Keratinocyte (primary cell): ENCODE data around the gene TKFC. TPM values are rescaled to one million over a fixed set of nuclear protein-coding genes. Genes with fewer than 3 reads are reported as not detected.

ENCODE experiments used
- DNase-seq: peaks from one replicate; pipeline ENCODE4 v3.0.0-alpha.2; 2011; ENCODE audit warnings: low read depth, missing footprints, low spot score
- FAIRE-seq: peaks from 2 replicates; lab custom pipeline; 2011; peaks lifted over from hg19 to GRCh38; lab: Jason Lieb, UNC
- H2AFZ ChIP-seq: 2 replicates; pipeline ENCODE4 v1.6.0; 2012; ENCODE audit warnings: low read length, control low read depth, inconsistent platforms; ENCODE audit not compliant: control insufficient read depth
- H3K27ac ChIP-seq: 2 replicates; pipeline ENCODE4 v1.5.1; 2011; ENCODE audit warnings: low read length; ENCODE audit not compliant: control insufficient read depth, insufficient read depth
- H3K27me3 ChIP-seq: 3 replicates; pipeline ENCODE4 v1.6.0; 2011; ENCODE audit warnings: low read length; ENCODE audit not compliant: control insufficient read depth, insufficient read depth; ENCODE audit errors: extremely low read depth
- H3K36me3 ChIP-seq, 2 experiments: 2 replicates in 1 of 2; 3 replicates in 1 of 2; pipeline ENCODE4 v1.5.1; 2011; ENCODE audit warnings: low read length in 2 of 2, mild to moderate bottlenecking in 1 of 2; ENCODE audit not compliant: control insufficient read depth in 2 of 2, insufficient read depth in 2 of 2; ENCODE audit errors: extremely low read depth in 1 of 2
- H3K4me1 ChIP-seq: 3 replicates; pipeline ENCODE4 v1.5.1; 2011; ENCODE audit warnings: low read length; ENCODE audit not compliant: control insufficient read depth, insufficient read depth; ENCODE audit errors: extremely low read depth
- H3K4me2 ChIP-seq: 3 replicates; pipeline ENCODE4 v1.6.0; 2011; ENCODE audit warnings: low read depth, low read length; ENCODE audit not compliant: control insufficient read depth, insufficient read depth; ENCODE audit errors: extremely low read depth
- H3K4me3 ChIP-seq, 3 experiments: fragments of 200-600 bp in 1 of 3; sonication (generic) in 1 of 3; 2 replicates in 2 of 3; 3 replicates in 1 of 3; pipeline ENCODE4 v1.5.1; 2011 to 2016; ENCODE audit warnings: low read length in 3 of 3, mild to moderate bottlenecking in 3 of 3, control low read depth in 2 of 3, inconsistent platforms in 1 of 3, low read depth in 1 of 3, mixed read lengths in 1 of 3, mixed run types in 1 of 3, moderate library complexity in 1 of 3; ENCODE audit not compliant: control insufficient read depth in 2 of 3, insufficient read depth in 2 of 3; ENCODE audit errors: extremely low read depth in 1 of 3
- H3K79me2 ChIP-seq: 2 replicates; pipeline ENCODE4 v1.6.0; 2012; ENCODE audit warnings: low read length; ENCODE audit not compliant: control insufficient read depth, insufficient read depth
- H3K9ac ChIP-seq: 3 replicates; pipeline ENCODE4 v1.6.0; 2011; ENCODE audit warnings: low read length; ENCODE audit not compliant: control insufficient read depth, insufficient read depth; ENCODE audit errors: extremely low read depth
- H3K9me1 ChIP-seq: 3 replicates; pipeline ENCODE4 v1.6.0; 2011; ENCODE audit warnings: low read length; ENCODE audit not compliant: control insufficient read depth, insufficient read depth; ENCODE audit errors: extremely low read depth
- H3K9me3 ChIP-seq: 2 replicates; pipeline ENCODE4 v1.5.1; 2012; ENCODE audit warnings: low read depth, low read length; ENCODE audit not compliant: control insufficient read depth
- H4K20me1 ChIP-seq: 3 replicates; pipeline ENCODE4 v1.6.0; 2011; ENCODE audit warnings: low read length; ENCODE audit not compliant: control insufficient read depth, insufficient read depth; ENCODE audit errors: extremely low read depth
- EZH2 ChIP-seq: IDR thresholded peaks from one replicate; pipeline ENCODE4 v1.6.1; 2012; ENCODE audit warnings: inconsistent platforms, mild to moderate bottlenecking, low read length, moderate library complexity
- dilution Hi-C: fragments of 300-500 bp; cut with MboI; formaldehyde crosslinking; loops from one replicate; pipeline ENCODE4 v1.7.0; 2020; ENCODE audit warnings: low sequenced_read_pairs; ENCODE audit not compliant: extremely low pct_ligation_motif_present
- polyA plus RNA-seq, 5 experiments: library from polyadenylated mRNA; depleted of rRNA in 3 of 5; stranded (reverse) in 3 of 5; stranded (forward) in 1 of 5; unstranded in 1 of 5; fragments of >200 nt; gene quantifications; 1 replicate in 1 of 5; 2 replicates in 3 of 5; 3 replicates in 1 of 5; pipeline versions ENCODE4 v1.2.1 to v1.2.3, GENCODE V29; 2011 to 2012; ENCODE audit warnings: missing spikeins in 2 of 5, low read depth in 1 of 5, low replicate concordance in 1 of 5
- TF ChIP-seq, protein P1 (sequence below), 3 experiments: IDR thresholded peaks in 1 of 3; conservative IDR thresholded peaks in 1 of 3; optimal IDR thresholded peaks in 1 of 3; 2 replicates in 2 of 3; 3 replicates in 1 of 3; pipeline versions ENCODE3 to v1.5.1; 2011; ENCODE audit warnings: low read length in 3 of 3, mild to moderate bottlenecking in 3 of 3, moderate library complexity in 2 of 3, control low read depth in 1 of 3, inconsistent platforms in 1 of 3; ENCODE audit not compliant: insufficient read depth in 2 of 3; ENCODE audit errors: extremely low read depth in 1 of 3

The TKFC gene
- polyA plus RNA-seq, 1 donor (not counting 4 experiments of a cell fraction or from before 2014, with no cell fraction given) = 15.4 TPM

- no peak overlapping the region for H3K27ac ChIP-seq
- H3K36me3 ChIP-seq = peaks cover 3 to 8% of the 10 kb centered on the region in 2 experiments
- FAIRE-seq = no peak
- H3K9me3 ChIP-seq = no peaks in the 10 kb centered on the region
- no peak overlapping the region for H3K4me2 ChIP-seq
- no peak overlapping the region for H3K4me3 ChIP-seq
- H3K27me3 ChIP-seq = no peaks in the 10 kb centered on the region
- H3K79me2 ChIP-seq = peaks cover 26% of the 10 kb centered on the region
- TF ChIP-seq EZH2 = no peak
- TF ChIP-seq, protein P1, sequence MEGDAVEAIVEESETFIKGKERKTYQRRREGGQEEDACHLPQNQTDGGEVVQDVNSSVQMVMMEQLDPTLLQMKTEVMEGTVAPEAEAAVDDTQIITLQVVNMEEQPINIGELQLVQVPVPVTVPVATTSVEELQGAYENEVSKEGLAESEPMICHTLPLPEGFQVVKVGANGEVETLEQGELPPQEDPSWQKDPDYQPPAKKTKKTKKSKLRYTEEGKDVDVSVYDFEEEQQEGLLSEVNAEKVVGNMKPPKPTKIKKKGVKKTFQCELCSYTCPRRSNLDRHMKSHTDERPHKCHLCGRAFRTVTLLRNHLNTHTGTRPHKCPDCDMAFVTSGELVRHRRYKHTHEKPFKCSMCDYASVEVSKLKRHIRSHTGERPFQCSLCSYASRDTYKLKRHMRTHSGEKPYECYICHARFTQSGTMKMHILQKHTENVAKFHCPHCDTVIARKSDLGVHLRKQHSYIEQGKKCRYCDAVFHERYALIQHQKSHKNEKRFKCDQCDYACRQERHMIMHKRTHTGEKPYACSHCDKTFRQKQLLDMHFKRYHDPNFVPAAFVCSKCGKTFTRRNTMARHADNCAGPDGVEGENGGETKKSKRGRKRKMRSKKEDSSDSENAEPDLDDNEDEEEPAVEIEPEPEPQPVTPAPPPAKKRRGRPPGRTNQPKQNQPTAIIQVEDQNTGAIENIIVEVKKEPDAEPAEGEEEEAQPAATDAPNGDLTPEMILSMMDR (optimal IDR thresholded peaks at IDR 0.05 in 1 of 3, IDR thresholded peaks at IDR 0.05 in 1 of 3, conservative IDR thresholded peaks at IDR 0.05 in 1 of 3; ENCODE audit: extremely low read depth in 1 of 3, insufficient read depth in 2 of 3, low read length in 3 of 3) = no peak
- H3K4me1 ChIP-seq = peaks cover 12% of the 10 kb centered on the region
- no peak overlapping the region for H3K9ac ChIP-seq
- H3K9me1 ChIP-seq = no peaks in the 10 kb centered on the region
- H4K20me1 ChIP-seq = no peaks in the 10 kb centered on the region
- DNase-seq = no peak
- dilution Hi-C loops = no loop called here
- no peak overlapping the region for H2AFZ ChIP-seq
These were observed 25.5 kb downstream of the TKFC start for GRCh38 chr11:61358566-61358965.

DNA sequence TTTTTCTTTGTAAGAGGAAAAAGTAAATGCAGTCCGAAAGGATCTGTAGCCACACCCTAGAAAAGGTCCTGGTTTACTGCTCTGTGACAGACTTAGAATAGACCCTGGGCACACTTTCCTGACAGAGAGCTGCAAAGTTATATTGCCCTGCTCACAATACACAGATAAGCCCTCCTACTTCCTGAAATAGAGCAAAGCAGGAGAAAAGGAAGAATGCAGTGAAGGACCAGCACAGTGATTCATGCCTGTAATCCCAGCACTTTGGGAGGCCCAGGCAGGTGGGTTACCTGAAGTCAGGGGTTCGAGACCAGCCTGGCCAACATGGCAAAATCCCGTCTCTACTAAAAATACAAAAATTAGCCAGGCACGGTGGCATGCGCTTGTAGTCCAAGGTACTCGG is 26.5 kb downstream of the TKFC start:
- H2AFZ ChIP-seq = no peak overlapping the region
- no peak overlapping the region for H3K9ac ChIP-seq
- H3K4me2 ChIP-seq = no peak overlapping the region
- no peak for FAIRE-seq
- no peak overlapping the region for H3K4me3 ChIP-seq
- H3K9me1 ChIP-seq = no peaks in the 10 kb centered on the region
- peaks cover 13% of the 10 kb centered on the region for H3K4me1 ChIP-seq
- H3K27ac ChIP-seq = no peak overlapping the region
- H3K27me3 ChIP-seq = no peaks in the 10 kb centered on the region
- H3K79me2 ChIP-seq = peaks cover 35% of the 10 kb centered on the region
- dilution Hi-C loops = no loop called here
- TF ChIP-seq EZH2 = no peak
- TF ChIP-seq, protein P1 (optimal IDR thresholded peaks at IDR 0.05 in 1 of 3, IDR thresholded peaks at IDR 0.05 in 1 of 3, conservative IDR thresholded peaks at IDR 0.05 in 1 of 3; ENCODE audit: extremely low read depth in 1 of 3, insufficient read depth in 2 of 3, low read length in 3 of 3) = no peak
- H4K20me1 ChIP-seq = no peaks in the 10 kb centered on the region
- no peak for DNase-seq
- H3K36me3 ChIP-seq = peaks cover 7 to 15% of the 10 kb centered on the region in 2 experiments
- no peaks in the 10 kb centered on the region for H3K9me3 ChIP-seq
